HFF-Myc (cell line): ENCODE data around the gene MMRN2.

Source experiments
- DNase-seq: peaks from one replicate; pipeline ENCODE4 v3.0.0-alpha.2; 2011; ENCODE audit warnings: low read depth; ENCODE audit errors: extremely low read depth
- H3K4me3 ChIP-seq: replicated peaks from 2 replicates; pipeline ENCODE4 v1.5.1; 2011; ENCODE audit warnings: low read depth, mild to moderate bottlenecking, control low read depth, low read length
- TF ChIP-seq, protein P1 (sequence below): IDR thresholded peaks from 2 replicates; pipeline ENCODE4 v1.5.1; 2012; ENCODE audit warnings: mild to moderate bottlenecking, low read depth, low read length, control low read depth; ENCODE audit errors: missing control alignments

The MMRN2 gene

DNA sequence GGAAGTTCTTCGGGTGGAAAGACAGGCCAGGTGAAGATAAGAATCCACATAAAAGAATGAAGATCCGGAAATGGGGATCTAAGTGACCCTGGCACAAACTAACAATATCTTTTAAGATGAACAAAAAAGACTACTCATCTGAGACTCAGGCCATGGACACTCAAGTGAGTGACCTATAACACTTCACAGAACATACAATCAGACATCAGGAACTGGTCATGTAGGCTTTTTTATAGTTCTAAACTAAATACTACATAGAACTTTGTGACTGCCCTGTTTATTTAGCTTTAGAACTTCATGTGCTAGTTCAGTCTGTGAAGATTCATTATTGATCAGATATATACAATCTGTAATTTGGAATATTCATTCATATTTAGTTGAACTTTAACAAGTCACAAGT, 52.8 kb downstream of the MMRN2 start:
- H3K4me3 ChIP-seq: no peak overlapping the region
- DNase-seq: no peak
- TF ChIP-seq, protein P1, sequence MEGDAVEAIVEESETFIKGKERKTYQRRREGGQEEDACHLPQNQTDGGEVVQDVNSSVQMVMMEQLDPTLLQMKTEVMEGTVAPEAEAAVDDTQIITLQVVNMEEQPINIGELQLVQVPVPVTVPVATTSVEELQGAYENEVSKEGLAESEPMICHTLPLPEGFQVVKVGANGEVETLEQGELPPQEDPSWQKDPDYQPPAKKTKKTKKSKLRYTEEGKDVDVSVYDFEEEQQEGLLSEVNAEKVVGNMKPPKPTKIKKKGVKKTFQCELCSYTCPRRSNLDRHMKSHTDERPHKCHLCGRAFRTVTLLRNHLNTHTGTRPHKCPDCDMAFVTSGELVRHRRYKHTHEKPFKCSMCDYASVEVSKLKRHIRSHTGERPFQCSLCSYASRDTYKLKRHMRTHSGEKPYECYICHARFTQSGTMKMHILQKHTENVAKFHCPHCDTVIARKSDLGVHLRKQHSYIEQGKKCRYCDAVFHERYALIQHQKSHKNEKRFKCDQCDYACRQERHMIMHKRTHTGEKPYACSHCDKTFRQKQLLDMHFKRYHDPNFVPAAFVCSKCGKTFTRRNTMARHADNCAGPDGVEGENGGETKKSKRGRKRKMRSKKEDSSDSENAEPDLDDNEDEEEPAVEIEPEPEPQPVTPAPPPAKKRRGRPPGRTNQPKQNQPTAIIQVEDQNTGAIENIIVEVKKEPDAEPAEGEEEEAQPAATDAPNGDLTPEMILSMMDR: no peak

DNA sequence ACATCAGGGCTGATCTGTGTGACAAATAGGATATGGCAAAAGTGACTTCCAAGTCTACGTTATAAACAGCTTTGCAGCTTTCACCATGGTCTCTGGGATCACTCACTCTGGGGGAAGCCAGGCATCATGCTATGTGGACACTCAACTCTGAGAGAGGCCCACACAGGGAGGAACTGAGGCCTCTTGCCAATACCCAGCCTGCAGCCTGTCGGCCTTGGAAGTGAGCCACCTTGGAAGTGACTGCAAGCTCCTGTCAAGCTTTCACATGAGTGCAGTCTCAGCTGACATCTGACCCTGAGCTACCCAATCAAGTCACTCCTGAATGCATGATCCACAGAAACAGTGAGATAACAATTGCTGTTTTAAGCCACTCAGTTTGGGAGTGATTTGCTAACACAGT, 56.5 kb downstream of the MMRN2 start:
- H3K4me3 ChIP-seq: no peak overlapping the region
- TF ChIP-seq, protein P1: no peak
- no peak for DNase-seq

DNA sequence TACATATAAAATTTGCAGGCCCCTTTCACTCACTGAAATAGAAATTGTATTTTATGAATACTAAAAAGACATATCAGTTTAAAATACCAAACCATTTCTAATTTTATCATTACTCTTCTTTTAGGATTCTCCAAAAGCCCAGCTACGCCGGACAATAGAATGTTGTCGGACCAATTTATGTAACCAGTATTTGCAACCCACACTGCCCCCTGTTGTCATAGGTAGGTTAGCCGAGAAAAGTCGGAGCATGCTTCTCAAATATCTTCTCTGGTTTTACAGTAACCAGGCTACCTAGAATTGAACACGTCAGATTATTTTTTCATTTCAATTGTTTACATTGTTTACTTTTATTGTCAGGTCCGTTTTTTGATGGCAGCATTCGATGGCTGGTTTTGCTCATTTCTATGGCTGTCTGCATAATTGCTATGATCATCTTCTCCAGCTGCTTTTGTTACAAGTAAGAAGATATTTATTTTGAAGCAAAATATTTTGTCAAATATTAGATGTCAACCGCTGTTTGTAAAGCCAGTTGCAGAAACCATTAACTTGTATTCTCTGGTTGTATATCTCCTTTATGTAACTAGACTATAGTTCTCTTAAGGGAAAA, 57.6 kb downstream of the MMRN2 start:
- TF ChIP-seq, protein P1: peak; percentile 70
- DNase-seq: peak; percentile 52
- H3K4me3 ChIP-seq: no peak overlapping the region

DNA sequence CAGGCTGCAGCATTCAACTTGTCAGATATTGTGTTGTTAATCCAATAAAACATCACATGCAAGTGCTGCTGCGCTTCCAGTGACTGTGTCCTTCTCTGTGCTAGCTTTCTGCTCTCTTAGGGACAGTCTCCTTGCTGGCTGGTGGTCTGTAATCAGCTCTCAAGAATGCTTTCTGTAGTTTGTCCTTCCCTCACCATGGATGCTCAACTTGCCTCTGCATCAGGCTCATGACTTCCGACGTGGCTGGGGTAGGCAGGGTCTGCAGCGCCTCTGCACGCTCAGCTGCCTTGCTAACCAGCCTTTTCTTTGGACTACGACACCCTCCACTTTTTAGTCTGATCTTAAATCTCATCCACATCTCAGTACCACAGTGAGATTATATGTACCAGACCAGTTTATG, 58.3 kb downstream of the MMRN2 start:
- DNase-seq: no peak
- no peak overlapping the region for H3K4me3 ChIP-seq
- TF ChIP-seq, protein P1: no peak

DNA sequence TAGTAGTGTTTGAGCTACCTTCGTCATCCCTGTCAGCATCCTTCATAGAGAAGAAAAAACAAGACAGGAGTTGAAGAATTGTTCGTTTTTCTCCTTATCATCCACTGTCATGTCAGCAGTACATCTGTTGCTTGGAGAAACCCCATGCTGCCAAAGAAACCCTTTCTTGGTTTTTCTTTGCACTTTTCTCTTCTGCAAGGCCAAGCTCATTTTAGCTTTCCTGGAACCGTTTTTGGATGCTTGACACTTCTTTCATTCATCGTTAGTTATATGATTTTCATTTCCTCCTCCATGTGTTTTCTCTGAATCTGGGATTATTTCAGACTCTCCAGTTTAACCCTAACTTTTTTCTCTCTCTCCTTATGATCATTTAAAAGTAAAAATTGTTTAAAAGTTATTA, 58.9 kb downstream of the MMRN2 start:
- TF ChIP-seq, protein P1: no peak
- DNase-seq: no peak
- H3K4me3 ChIP-seq: no peak overlapping the region

DNA sequence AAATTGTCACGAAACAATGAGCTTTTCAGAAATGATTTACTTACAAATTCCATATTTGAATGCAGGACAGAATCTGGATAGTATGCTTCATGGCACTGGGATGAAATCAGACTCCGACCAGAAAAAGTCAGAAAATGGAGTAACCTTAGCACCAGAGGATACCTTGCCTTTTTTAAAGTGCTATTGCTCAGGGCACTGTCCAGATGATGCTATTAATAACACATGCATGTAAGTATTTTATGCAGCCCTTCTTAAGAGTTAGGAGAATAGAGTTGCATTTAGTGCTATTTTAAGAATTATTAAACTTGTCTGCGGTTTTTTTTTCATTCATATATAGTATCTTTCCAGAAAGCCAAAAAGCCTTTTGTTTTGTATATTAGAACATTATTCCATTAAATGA, 67.4 kb downstream of the MMRN2 start:
- DNase-seq: no peak
- TF ChIP-seq, protein P1: no peak
- H3K4me3 ChIP-seq: no peak overlapping the region
